H9 (cell line): Measurements from ENCODE around the gene IL5. TPM values are rescaled to one million over a fixed set of nuclear protein-coding genes. Genes with fewer than 3 reads are reported as not detected.

Experiments
- DNase-seq: peaks from one replicate; pipeline ENCODE4 v3.0.0-alpha.2; 2017
- H2AFZ ChIP-seq: one replicate; pipeline ENCODE4 v1.6.1; 2013; ENCODE audit warnings: mild to moderate bottlenecking, low read length, control low read depth, moderate library complexity
- H2AK5ac ChIP-seq: 2 replicates; pipeline ENCODE4 v1.6.1; 2013; ENCODE audit warnings: low read length, control low read depth, mixed read lengths; ENCODE audit not compliant: insufficient read length
- H2BK120ac ChIP-seq: one replicate; pipeline ENCODE4 v1.6.1; 2013; ENCODE audit warnings: low read depth, mild to moderate bottlenecking, low read length, control low read depth, inconsistent platforms; ENCODE audit not compliant: poor library complexity, severe bottlenecking
- H2BK12ac ChIP-seq: 2 replicates; pipeline ENCODE4 v1.6.1; 2013; ENCODE audit warnings: low read length, control low read depth, mixed read lengths, low read depth; ENCODE audit not compliant: insufficient read length
- H2BK15ac ChIP-seq: 2 replicates; pipeline ENCODE4 v1.6.1; 2013; ENCODE audit warnings: low read depth, low read length, control low read depth
- H2BK20ac ChIP-seq: one replicate; pipeline ENCODE4 v1.6.1; 2013; ENCODE audit warnings: low read depth, mild to moderate bottlenecking, low read length, control low read depth, inconsistent platforms; ENCODE audit not compliant: poor library complexity, severe bottlenecking
- H2BK5ac ChIP-seq: 2 replicates; pipeline ENCODE4 v1.6.1; 2013; ENCODE audit warnings: low read length, control low read depth, mixed read lengths; ENCODE audit not compliant: insufficient read length
- H3K14ac ChIP-seq: 2 replicates; pipeline ENCODE4 v1.6.1; 2013; ENCODE audit warnings: low read length, control low read depth; ENCODE audit not compliant: insufficient read depth
- H3K18ac ChIP-seq: 2 replicates; pipeline ENCODE4 v1.6.1; 2013; ENCODE audit warnings: low read depth, mild to moderate bottlenecking, mixed read lengths, low read length, control low read depth; ENCODE audit not compliant: insufficient read length
- H3K23ac ChIP-seq: 2 replicates; pipeline ENCODE4 v1.6.1; 2013; ENCODE audit warnings: low read length, control low read depth, mixed read lengths, low read depth; ENCODE audit not compliant: insufficient read length
- H3K23me2 ChIP-seq: 2 replicates; pipeline ENCODE4 v1.6.1; 2013; ENCODE audit warnings: low read depth, mild to moderate bottlenecking, mixed read lengths, low read length, control low read depth; ENCODE audit not compliant: insufficient read length, poor library complexity, severe bottlenecking
- H3K27ac ChIP-seq: 2 replicates; pipeline ENCODE4 v1.5.1; 2013; ENCODE audit warnings: low read length, control low read depth, mixed read lengths, low read depth; ENCODE audit not compliant: insufficient read length
- H3K27me3 ChIP-seq: 2 replicates; pipeline ENCODE4 v1.6.1; 2013; ENCODE audit warnings: low read length, control low read depth, inconsistent platforms; ENCODE audit not compliant: insufficient read depth
- H3K4ac ChIP-seq: 2 replicates; pipeline ENCODE4 v1.6.1; 2013; ENCODE audit warnings: low read depth, mild to moderate bottlenecking, control low read depth, inconsistent platforms, low read length, moderate library complexity
- H3K4me1 ChIP-seq: 2 replicates; pipeline ENCODE4 v1.6.1; 2013; ENCODE audit warnings: low read length, control low read depth, inconsistent platforms; ENCODE audit not compliant: insufficient read depth
- H3K4me2 ChIP-seq: 2 replicates; pipeline ENCODE4 v1.6.1; 2013; ENCODE audit warnings: low read length, control low read depth, mixed read lengths; ENCODE audit not compliant: insufficient read length, insufficient read depth
- H3K56ac ChIP-seq: 2 replicates; pipeline ENCODE4 v1.6.1; 2013; ENCODE audit warnings: low read depth, mild to moderate bottlenecking, mixed read lengths, low read length, control low read depth; ENCODE audit not compliant: insufficient read length
- H3K79me1 ChIP-seq: 2 replicates; pipeline ENCODE4 v1.6.1; 2013; ENCODE audit warnings: low read depth, mild to moderate bottlenecking, moderate library complexity, low read length, control low read depth, inconsistent platforms; ENCODE audit not compliant: insufficient read depth, poor library complexity, severe bottlenecking
- H3K79me2 ChIP-seq: 2 replicates; pipeline ENCODE4 v1.6.1; 2013; ENCODE audit warnings: low read length, control low read depth, inconsistent platforms; ENCODE audit not compliant: insufficient read depth
- H3K9ac ChIP-seq: 2 replicates; pipeline ENCODE4 v1.6.1; 2013; ENCODE audit warnings: low read length, control low read depth, mixed read lengths; ENCODE audit not compliant: insufficient read length; ENCODE audit errors: extremely low read depth
- H3K9me3 ChIP-seq: one replicate; pipeline ENCODE4 v1.6.1; 2013; ENCODE audit warnings: low read depth, low read length, inconsistent platforms; ENCODE audit not compliant: control insufficient read depth
- H3T11ph ChIP-seq: one replicate; pipeline ENCODE4 v1.6.1; 2013; ENCODE audit warnings: mild to moderate bottlenecking, low read length, control low read depth, inconsistent platforms
- H4K20me1 ChIP-seq: one replicate; pipeline ENCODE4 v1.6.1; 2013; ENCODE audit not compliant: control insufficient read depth, insufficient read length, insufficient read depth
- H4K5ac ChIP-seq: 2 replicates; pipeline ENCODE4 v1.6.1; 2013; ENCODE audit warnings: low read depth, mild to moderate bottlenecking, mixed read lengths, low read length, control low read depth; ENCODE audit not compliant: insufficient read length
- H4K8ac ChIP-seq: replicated peaks from 2 replicates; pipeline ENCODE4 v1.6.1; 2013; ENCODE audit warnings: low read length, control low read depth, mixed read lengths, low read depth; ENCODE audit not compliant: insufficient read length
- H4K91ac ChIP-seq: 2 replicates; pipeline ENCODE4 v1.6.1; 2013; ENCODE audit warnings: low read depth, mild to moderate bottlenecking, moderate library complexity, mixed read lengths, low read length, control low read depth; ENCODE audit not compliant: insufficient read length
- H3K27ac Mint-ChIP-seq, 3 experiments: 2 replicates in 2 of 3; 3 replicates in 1 of 3; pipeline ENCODE4 v1.8.0; 2020 to 2021; ENCODE audit warnings: mixed read lengths in 3 of 3, mild to moderate bottlenecking in 1 of 3, moderate library complexity in 1 of 3
- H3K27me3 Mint-ChIP-seq: 2 replicates; pipeline ENCODE4 v1.8.0; 2021; ENCODE audit warnings: low read depth, mild to moderate bottlenecking, moderate library complexity, mixed read lengths
- H3K36me3 Mint-ChIP-seq, 3 experiments: 2 replicates in 2 of 3; 3 replicates in 1 of 3; pipeline ENCODE4 v1.8.0; 2020 to 2021; ENCODE audit warnings: low read depth in 3 of 3, mixed read lengths in 3 of 3; ENCODE audit not compliant: insufficient read depth in 1 of 3
- H3K4me1 Mint-ChIP-seq, 2 experiments: 2 replicates each; pipeline ENCODE4 v1.8.0; 2020; ENCODE audit warnings: mixed read lengths in 2 of 2
- H3K4me3 Mint-ChIP-seq, 2 experiments: 2 replicates in 1 of 2; 3 replicates in 1 of 2; pipeline ENCODE4 v1.8.0; 2020 to 2021; ENCODE audit warnings: mild to moderate bottlenecking in 2 of 2, mixed read lengths in 2 of 2, moderate library complexity in 1 of 2
- H3K9me3 Mint-ChIP-seq, 2 experiments: 2 replicates in 1 of 2; 3 replicates in 1 of 2; pipeline ENCODE4 v1.8.0; 2020; ENCODE audit warnings: mild to moderate bottlenecking in 2 of 2, mixed read lengths in 2 of 2, moderate library complexity in 1 of 2
- CTCF ChIP-seq: fragments of 200-600 bp; sonication (generic); conservative IDR thresholded peaks from 3 replicates; pipeline ENCODE4 v1.8.0; 2021; ENCODE audit warnings: antibody characterized with exemption, mild to moderate bottlenecking
- WGBS: extraction: QIAGEN DNeasy Blood & Tissue Kit; methylation state at CpG from one replicate; pipeline ENCODE4 v1.1.7; 2013; ENCODE audit warnings: missing lambda C conversion rate, low lambda C conversion rate, mixed read lengths; ENCODE audit not compliant: insufficient read length; ENCODE audit errors: extremely low coverage; 5-methylcytosine and 5-hydroxymethylcytosine counted together
- long read RNA-seq: library from polyadenylated mRNA; unstranded; transcript quantifications from one replicate; pipeline ENCODE4 v2.0.0, GENCODE V29; 2020
- total RNA-seq: library from RNA; stranded (reverse); gene quantifications from 2 replicates; pipeline ENCODE4 v1.2.1, GENCODE V29; 2021

The IL5 gene
- total RNA-seq = not detected in 2 replicates
- long read RNA-seq = 0 reads

- no peak within 1 kb of the TSS for H3K56ac ChIP-seq
- H3K4me2 ChIP-seq = no peak within 1 kb of the TSS
- no peak within 1 kb of the TSS for H4K91ac ChIP-seq
- Mint-ChIP-seq H3K4me1 (no peaks in the 10 kb centered on the region; a peak in 2 of 4 replicates), H3K27ac (no peak within 1 kb of the TSS), H3K4me3 (no peak within 1 kb of the TSS), H3K36me3 (no peaks in the 10 kb centered on the region), H3K27me3 (peaks cover 6% of the 10 kb centered on the region), H3K9me3 (no peaks in the 10 kb centered on the region)
- no peaks in the 10 kb centered on the region for H3K79me2 ChIP-seq
- no peak within 1 kb of the TSS for H3T11ph ChIP-seq
- H2AFZ ChIP-seq = no peak within 1 kb of the TSS
- no peak within 1 kb of the TSS for H2BK15ac ChIP-seq
- H4K5ac ChIP-seq = no peak within 1 kb of the TSS
- H3K23ac ChIP-seq = no peak within 1 kb of the TSS
- H3K18ac ChIP-seq = no peak within 1 kb of the TSS
- no peak within 1 kb of the TSS for H3K9ac ChIP-seq
- no peaks in the 10 kb centered on the region for H4K20me1 ChIP-seq
- no peak within 1 kb of the TSS for H2BK20ac ChIP-seq
- no peak within 1 kb of the TSS for H2BK12ac ChIP-seq
- H3K23me2 ChIP-seq = no peaks in the 10 kb centered on the region
- DNase-seq = no peak
- H2AK5ac ChIP-seq = no peak within 1 kb of the TSS
- no peak within 1 kb of the TSS for H3K27ac ChIP-seq
- H3K4ac ChIP-seq = no peak within 1 kb of the TSS
- H3K14ac ChIP-seq = no peak within 1 kb of the TSS
- H3K79me1 ChIP-seq = no peaks in the 10 kb centered on the region
- H4K8ac ChIP-seq = no peak within 1 kb of the TSS
- TF ChIP-seq CTCF = no peak
- H3K9me3 ChIP-seq = no peaks in the 10 kb centered on the region
- H2BK5ac ChIP-seq = no peak within 1 kb of the TSS
- no CpG with 5 or more reads among the region's 7 CpGs for WGBS
- H3K27me3 ChIP-seq = no peaks in the 10 kb centered on the region
- no peaks in the 10 kb centered on the region for H3K4me1 ChIP-seq
- no peak within 1 kb of the TSS for H2BK120ac ChIP-seq
Measured at GRCh38 chr5:132543472-132544201, at the start of gene IL5. Gene IL5, minus strand, starts transcription at chr5:132543522. Its CDS starts 44 bp downstream, at chr5:132543478.
